HG02870 (cell line): ENCODE data around the gene GPRIN1.

Experiments used
- ATAC-seq: cut with Tn5 transposase; IDR thresholded peaks from one replicate; pipeline ENCODE4 v1.9.1; 2021; ENCODE audit warnings: mild to moderate bottlenecking, moderate library complexity; ENCODE audit not compliant: unreplicated experiment

The GPRIN1 gene

DNA sequence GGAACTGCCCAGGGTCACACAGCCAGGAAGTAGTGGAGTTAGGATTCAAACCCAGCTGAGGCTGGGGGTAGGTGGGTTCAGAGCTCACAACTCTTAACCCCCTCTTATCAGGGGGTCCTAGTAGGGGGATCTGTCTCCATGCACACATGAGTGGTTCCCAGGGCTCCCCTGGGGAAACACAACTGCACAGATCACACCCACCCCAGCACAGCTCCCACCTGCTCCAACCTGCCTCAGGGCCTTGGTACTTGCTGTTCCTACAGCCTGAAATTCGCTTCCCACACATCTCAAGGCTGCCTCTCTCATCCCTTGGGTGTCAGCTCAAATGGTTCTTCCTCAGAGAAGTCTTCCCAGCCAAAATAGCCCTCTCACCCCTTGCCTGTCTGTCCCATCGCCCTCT is 15.6 kb upstream of the GPRIN1 start:
- ATAC-seq = no peak

DNA sequence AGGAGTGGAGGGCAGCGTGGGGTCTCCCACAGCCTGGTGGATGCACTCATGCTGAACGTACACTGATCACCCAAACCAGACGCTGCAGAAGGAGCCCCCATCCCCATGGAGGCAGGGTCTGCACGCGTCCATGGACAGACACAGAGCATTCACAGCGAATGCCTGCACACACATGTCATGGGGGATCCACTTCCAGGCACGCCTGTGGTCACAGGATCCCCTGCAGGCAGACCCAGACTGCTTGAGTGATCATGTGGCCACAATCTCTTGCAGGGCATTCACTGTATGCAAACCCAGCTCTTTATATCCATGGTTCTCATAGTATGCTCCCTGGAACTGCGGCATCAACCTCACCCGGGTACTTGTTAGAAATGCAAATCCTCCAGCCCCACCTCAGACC is 15.0 kb upstream of the GPRIN1 start:
- no peak for ATAC-seq

DNA sequence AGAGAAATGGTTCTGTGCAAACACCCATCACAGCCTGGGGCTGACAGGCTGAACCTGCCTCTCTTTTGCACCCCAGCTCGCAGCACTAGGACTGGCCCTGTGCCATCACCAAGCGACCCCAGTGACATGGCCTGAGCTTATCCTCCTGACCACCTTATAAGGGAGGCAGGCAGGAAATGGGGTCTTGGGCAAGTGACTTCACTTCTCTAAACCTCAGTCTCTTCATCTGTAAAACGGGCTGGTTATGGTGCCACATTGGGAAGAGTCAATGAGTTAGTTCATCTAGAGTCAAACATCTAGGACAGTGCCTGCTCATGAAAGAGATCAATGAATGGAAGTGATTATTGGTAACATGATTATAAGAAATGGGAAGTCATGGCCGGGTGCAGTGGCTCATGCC is 14.2 kb upstream of the GPRIN1 start:
- no peak for ATAC-seq

DNA sequence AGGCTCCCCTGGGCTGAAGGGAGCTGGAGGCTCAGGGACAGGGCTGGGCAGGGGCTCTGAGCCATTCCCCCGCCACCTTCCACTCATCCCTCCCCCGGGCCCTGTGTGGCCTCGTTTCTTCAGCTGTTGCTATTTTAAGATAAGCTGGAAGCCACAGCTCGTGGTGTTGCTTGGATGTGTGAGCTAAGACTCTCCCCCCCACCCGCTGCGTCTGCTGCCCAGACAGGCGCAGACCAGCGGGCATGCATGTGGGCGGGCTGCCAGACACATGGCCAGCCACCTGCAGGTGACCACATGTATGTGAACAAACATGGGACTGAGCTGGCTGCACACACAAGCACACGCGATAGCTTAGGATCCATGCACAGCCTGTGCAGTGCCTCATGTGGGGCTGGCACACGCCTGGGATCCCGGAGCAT is 11.7 kb upstream of the GPRIN1 start:
- ATAC-seq = no peak

DNA sequence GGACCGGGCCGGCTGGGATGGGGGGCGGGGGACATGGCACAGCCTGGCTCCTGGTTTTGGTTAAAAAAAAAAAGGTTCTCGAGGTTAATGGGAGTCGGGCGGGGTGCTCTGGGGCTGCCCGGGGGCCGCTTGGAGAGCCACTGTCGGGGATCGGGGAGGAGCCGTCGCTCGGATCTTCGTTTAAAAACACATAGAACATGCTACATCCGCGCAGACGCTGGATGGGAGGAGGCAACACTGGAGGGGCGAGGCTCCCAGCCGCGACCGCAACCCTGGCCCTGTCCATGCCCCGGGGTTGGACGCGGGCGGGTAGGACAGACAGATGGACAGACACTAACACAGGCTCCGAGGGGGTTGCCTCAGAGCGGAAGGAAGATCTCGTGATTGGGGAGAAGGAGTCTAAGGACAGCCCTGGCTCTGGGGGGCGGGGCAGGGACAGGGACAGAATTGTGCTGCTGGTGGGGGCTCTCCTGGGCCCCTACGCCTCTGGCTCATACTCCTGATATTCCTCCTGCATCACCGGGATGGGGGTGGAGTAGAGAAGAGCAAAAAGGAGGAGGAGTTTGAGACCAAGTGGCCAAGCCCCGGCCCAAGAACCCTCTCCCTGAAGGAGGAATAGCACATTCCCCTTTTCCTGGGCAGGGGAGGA is 10.5 kb upstream of the GPRIN1 start:
- ATAC-seq = no peak

DNA sequence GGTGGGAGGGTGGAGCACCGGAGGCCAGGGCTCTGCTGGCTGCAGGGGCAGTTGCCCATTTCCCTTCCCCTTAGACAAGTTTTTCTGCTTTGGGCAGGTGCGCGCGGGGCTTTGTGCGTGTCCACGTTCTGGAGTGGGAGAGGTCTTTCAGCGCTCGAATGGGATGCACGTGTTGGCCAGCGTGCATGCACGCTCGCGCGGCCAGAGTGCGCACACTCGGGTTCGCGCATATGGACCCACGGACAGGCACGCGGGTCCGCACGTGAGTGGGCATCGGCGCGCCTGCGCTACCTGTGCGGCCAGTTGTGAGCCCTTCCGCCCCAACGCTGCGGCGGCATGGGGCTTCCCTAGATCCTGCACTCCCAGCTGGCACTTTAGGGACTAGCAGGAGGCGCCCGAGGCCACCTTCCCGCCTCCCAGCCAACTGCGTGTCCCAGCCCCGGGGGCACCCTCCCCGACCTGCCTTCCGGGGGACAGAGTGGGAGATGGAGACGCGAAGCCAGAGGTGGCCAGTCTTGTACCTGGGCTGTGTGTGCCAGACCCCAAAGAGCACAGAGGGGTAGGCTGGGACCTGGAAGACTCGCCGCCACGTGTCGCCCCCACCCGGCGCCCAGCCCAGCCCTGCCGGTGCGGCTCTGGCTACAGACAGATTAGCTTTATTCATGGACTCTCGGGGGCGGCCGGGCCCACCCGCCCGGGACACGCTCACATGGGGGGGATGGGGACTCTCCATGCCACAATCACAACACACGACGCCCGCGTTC is 9.8 kb upstream of the GPRIN1 start:
- no peak for ATAC-seq

DNA sequence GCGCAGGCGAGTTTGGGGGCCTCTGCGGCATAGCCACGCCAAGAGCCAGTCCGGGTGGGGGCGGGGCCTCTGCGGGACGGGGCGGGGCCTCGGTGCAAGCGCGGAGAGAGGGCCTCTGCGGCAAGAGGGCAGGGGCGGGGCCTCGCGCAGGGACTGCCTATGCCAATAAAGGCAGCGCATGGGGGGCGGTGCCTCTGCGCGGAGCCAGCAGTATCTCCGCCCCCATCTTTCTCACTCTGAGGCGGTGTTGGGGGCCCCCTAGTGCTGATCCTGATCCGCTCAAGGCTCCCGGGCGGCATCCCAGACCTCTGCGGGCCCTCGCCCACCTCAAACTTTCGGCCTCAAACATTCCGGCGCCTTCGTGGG is 9.2 kb upstream of the GPRIN1 start:
- ATAC-seq = peak; percentile 59

DNA sequence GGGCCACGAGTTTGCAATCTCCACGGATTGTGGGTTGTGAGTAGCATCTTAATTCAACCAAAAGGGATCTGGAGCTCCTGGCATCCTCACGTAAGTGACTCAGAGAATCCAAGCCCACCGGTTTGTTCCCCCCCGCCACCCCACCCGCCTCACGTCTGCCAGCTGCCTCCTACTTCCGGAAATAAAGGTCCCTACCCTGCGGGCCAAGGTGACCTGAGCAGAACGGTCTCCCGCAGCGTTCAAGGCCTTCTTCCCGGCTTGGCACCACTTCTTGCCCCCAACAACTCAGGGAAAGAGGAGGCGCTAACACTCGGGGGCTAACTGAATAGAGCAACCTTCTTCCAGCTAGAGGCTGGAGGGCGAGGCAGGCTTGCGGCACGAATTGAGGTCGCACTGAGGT is 8.8 kb upstream of the GPRIN1 start:
- no peak for ATAC-seq

DNA sequence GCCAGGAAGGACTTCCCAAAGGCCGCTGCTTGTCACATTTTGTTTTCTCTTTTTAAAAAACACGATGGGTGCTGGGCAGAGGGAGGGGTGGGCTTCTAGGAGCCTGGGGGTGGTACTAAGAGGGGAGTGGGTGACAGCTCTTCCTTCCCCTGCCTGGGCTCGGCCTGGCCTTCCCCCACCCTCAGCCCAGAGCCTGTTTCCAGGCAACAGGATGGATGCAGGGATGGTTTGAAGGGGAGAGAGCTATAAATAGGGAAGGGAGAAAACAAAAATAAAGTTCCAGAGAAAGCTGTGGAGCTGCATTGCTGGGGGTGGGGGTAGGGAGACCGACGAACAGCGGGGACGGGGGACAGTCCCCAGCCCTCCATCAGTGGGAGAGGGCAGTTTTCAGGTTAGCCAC is 6.6 kb upstream of the GPRIN1 start:
- ATAC-seq = no peak

DNA sequence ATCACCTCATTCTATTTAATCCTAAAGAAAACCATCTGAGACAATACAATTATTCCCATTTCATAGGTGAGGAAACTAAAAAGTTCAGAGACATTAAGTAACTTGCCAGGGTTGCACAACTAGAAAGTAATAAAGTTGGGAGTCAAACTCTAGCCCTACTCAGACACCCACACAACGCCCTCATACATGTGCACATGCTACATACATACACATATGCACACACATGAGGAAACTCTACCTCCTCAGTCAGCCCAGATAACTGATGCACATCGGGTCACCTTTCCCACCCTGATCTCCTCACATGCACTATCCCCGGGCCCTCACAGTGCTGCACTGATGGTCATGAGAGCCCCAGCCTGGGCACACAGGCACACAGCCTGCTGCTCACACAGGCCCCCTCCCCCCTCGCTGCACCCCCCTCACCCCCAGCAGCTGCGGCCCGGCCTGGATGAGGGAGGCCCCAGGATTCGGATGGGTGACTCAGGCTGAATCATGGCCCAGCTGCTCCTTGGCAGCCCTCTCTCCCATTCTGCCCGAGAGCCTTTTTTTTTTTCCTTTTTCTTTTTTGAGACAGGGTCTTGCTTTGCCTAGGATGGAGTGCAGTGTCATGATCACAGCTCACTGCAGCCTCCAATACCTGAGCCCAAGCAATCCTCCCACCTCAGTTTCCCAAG is 5.0 kb upstream of the GPRIN1 start:
- ATAC-seq = no peak

DNA sequence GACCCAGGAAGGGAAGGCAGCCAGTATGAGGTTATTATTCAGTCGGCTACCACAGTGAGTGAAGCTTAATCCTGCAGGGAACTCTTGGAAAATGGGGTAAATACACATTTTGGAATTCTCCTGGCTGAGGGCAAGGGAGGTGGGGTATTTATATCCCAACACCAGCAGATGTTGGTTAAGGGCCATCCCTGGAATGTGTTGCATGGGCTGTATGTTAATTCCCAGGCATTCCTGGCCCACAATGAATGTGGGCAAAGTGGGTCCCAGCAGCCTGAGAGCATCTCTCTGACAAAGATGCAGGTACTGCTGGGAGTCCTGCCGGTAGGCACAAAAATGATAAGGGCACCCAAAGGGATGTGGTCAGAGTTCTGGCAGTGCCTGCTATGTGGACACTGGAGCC is 2.9 kb upstream of the GPRIN1 start:
- no peak for ATAC-seq

DNA sequence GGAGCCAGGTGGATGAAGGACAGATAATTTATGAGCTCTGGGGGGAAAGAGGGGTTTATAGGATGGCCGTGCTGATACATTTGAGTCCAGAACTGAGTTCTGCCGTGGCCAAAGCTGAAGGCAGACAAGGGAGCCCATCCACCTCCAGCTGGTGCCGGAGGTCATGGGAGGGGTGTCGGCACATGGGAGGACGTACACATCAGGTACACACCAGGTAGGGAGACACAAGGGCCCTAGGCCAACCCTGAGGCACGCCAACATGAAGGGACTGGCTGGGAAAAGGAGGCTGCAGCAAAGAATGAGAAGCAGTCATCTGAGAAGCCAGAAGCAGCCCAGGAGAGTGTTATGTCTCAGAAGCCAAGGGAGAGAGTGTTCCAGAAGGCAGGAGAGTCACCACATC is 2.1 kb upstream of the GPRIN1 start:
- ATAC-seq = no peak

DNA sequence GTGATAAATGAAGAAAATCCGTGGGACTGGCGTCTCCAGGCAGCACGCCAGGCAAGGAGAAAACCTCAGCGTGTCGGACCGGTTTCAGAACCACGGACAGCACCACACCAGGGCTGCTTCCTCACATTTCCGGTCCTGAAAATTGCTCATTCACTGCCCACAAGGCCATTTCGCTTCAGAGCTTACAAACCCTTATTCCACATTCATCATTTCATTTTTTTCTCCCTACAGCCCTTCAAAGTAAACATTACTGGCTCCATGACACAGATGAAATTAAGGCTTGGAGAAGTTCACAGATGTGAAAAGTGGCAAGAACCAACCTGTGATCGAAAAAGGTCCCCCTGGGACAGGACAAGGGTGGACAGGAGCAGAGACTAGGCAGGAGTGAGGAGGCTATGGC is 1.5 kb upstream of the GPRIN1 start:
- ATAC-seq = no peak

DNA sequence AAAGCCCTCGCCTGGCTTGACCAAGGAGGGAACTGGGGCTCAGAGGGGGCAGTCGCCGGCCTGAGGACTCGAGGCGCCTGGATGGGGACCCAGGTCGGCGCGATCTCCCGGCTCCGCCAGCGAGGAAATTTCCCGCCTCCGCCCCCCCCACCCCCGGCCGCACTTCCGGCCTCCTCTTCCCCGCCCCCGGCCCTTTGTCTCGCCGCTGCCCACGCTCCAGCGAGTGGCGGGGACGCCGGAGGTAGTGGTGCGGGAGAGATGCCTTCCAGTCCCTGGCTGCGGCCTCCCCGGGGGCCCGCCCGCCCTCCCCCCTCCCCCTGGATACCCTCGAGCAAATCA is 448 bp upstream of the GPRIN1 start:
- peak; percentile 7 for ATAC-seq

DNA sequence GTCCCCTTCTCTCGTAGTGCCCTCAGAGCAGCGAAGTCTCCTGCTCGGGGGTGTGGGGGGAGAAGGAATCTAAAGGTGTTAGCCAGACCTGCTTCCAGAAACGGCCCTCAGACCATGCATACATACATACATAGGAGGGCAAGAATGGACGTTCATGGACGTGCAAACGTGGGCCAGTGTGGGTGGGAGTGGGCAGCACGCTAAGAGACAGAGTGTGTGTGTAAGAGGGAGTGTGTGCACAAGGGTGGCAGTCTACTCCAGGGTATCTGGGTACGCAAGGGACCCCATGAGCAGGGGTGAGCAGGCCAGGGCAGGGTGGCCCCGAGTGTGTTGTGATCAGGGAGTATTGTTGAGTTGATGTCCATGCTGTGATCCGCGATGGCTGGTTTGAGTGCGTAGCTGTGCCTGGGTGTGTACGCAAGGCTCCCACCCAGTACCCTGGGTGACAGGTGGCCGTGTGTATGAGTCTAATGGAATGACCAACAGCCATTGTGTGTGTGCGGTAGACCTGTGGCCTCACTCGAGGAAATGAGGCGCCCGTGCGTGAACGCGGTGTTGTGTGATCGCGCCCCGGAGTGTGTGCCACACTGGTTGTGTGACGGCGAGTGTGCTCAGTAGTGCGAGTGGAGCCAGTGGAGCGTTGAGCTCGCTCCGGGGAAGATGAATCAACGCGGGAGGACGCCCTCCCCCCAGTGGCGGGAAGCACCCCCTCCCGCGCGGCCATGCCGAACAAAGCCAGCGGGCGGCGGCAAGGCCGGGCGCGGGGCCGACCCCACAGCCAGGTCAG is 826 bp downstream of the GPRIN1 start:
- peak; percentile 13 for ATAC-seq

DNA sequence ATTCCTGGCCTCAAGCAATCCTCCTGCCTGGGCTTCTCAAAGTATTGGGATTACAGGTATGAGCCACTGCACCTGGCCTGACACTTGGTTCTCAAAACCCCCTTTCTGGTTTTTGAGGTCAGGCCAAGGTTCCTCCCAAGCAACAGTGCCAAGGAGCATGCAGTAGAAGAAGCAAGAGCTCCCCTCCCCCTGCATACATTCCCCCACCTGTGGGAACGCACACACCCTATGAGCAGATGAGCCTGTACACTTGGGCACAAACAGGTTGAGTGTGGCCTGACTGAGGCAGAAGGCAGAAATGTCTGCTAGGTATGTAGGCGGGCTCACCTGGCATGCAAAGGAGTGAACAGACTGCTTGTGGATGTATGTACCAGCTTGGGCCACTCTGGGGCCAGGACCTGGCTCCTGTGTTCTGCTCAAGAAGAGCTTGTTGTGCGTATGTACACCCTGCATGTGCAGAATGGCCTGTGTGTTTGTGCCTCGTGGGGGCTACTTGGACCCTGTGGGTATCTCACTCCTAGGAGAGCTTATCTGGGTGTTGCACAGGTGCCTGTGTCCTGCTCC is 1.7 kb downstream of the GPRIN1 start:
- ATAC-seq = no peak

DNA sequence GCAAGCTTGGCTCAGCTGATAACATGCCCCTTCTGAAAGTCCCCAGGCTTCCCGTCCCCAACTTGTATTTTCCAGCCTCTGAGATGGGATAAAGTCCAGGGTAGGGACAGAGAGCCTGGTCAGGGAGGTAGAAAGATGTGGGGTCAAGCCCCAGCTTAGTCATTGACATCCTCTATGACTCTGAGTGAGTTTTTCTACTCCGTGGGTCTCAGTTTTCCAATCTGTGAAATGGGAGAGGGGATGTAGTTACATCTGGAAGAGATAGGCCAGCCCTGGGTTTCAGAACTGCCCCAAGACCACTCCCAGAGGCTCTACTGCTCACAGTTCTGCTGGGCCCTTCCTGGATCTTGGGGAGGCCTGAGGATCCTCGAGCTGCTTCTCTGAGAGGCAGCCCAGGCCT is 3.1 kb downstream of the GPRIN1 start:
- no peak for ATAC-seq

DNA sequence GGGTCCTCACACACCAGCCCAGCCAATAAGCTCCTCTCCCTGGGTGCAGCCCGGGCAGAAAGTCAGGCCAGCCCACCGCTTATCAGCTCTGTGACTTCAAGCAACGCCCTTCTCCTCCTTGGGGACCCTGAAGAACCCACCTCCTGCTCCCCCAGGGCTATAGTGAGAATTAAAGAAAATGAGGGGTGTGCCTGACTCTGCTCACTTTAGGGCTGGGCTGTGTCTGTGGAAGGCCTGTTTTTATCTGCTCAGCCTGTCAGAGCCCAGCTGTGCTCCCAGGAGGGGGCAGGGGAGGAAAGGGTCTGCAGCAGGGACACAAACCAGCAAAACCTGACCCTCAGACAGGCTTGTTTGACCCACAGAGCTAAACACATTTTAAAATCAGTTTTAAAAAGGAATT is 3.9 kb downstream of the GPRIN1 start:
- ATAC-seq = no peak

DNA sequence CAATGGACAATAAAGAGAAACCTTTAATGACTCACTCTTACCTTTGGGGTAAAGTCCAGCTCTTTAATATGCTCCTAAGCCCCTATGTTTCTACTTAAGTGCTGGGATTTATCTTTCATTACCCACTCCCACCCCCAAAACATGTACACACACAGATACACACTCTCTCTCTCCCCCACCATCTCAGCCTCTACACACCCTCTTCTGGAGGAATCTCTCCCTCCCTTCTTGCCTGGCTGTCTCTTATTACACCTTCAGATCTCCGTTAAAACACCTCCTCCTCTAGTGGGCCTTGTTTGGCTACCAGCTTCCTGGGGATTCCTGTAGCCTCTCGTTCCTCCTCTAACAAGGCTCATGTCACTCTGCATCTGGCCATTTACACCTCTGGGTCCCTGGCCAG is 6.9 kb downstream of the GPRIN1 start:
- ATAC-seq = no peak

DNA sequence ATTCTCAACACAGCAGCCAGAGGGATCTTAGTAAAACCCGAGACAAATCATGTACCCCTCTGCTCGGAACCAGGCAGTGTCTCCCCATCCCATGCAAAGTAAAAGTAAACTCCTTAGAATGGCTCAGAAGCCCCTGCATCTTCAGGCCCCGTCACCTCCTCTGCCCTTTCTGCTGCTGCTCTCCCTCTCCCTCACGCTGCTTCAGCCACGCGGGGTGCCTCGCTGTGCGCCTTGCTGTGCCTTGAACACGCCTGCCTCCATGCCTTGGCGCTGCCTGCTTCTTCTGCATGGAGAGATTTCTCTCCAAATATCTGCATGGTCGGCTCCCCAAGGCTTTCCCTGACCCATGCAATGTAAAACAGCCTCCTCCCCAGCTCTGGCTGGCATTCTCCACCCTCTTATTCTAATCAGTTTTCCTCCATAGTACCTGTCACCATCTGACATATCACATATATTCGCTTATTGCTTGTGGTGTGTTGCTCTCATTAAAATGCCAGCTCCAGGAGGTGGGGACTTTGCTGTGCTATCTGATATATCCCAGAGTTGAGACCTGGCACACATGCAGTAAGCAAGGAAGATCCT is 8.0 kb downstream of the GPRIN1 start:
- no peak for ATAC-seq
